B cell (primary cell): ENCODE measurements around the gene WDR4.

Source experiments
- CTCF ChIP-seq: fragments of 200-600 bp; IDR thresholded peaks from one replicate; pipeline ENCODE4 v1.8.0; 2022; ENCODE audit warnings: antibody characterized with exemption, mild to moderate bottlenecking
- EZH2 ChIP-seq: IDR thresholded peaks from 2 replicates; pipeline ENCODE4 v1.6.1; 2012; ENCODE audit warnings: borderline replicate concordance, low read depth, mild to moderate bottlenecking, moderate library complexity, low read length; ENCODE audit not compliant: insufficient read depth, poor library complexity, severe bottlenecking

DNA sequence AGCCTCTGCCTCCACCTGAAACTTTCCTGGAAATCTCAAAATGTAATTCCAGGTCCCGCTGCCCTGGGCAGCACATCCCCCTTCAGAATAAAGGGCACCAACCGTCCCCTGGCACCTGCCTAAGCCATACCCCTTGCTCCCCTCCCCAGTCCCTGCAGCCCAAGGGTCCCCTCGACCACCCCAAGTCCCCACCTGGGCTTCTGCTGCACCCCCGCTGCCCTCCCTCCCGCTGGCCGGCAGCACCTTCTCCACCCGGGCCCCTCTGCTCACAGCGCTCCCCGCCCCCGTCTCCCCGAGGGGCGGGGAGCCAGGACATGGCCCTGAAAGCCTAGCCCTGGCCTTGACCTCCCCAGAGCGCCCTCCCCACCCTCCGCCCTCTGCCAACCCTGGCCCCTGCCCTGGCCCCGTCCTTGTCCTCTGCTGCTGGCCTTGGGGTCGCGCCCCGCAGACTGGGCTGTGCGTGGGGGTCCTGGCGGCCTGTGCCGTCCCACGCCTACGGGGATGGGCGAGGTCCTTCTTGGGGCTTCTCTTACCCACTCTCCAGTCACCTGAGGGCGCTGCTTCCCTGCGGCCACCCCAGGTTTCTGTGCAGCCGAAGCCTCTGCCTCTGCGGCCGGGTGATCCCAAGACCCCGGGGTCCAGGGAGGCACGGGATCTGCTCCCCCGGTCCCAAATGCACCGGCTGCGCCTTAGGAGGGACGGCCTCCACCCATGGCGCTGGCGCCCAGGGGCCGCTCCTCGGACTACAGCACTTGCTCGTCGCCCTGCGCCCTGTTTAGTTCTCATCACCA lies 41.7 kb downstream of the WDR4 start:
- TF ChIP-seq CTCF (no peak), EZH2 (no peak)
